CD4-positive, alpha-beta T cell (primary cell): ENCODE measurements around the gene ZBTB20. TPM values are rescaled to one million over a fixed set of nuclear protein-coding genes. Genes with fewer than 3 reads are reported as not detected.

Experiments used
- ATAC-seq: fragments of 200-7000 bp; cut with Tn5 transposase; one replicate; pipeline ENCODE4 v1.10.0; 2022; ENCODE audit warnings: mild to moderate bottlenecking; ENCODE audit not compliant: poor library complexity
- CTCF ChIA-PET: fragments of 350-600 bp; sonication (Branson Sonifier 250); formaldehyde crosslinking; loops from one replicate; lab custom pipeline; 2021; ENCODE audit warnings: antibody characterized with exemption, inconsistent platforms; lab: Charles Lee
- POLR2A ChIA-PET: fragments of 350-600 bp; sonication (Branson Sonifier 250); formaldehyde crosslinking; loops from one replicate; lab custom pipeline; 2021; ENCODE audit warnings: antibody characterized with exemption, inconsistent platforms; lab: Charles Lee
- DNase-seq, 14 experiments: peaks; one replicate each; pipeline ENCODE4 v3.0.0-alpha.2; 2013 to 2020; ENCODE audit warnings: mixed read lengths in 2 of 14
- H3K27ac ChIP-seq, 2 donors: one replicate each; pipeline versions ENCODE4 v1.5.1 to v1.7.0; 2013; ENCODE audit warnings: low read length in 2 of 2, low read depth in 1 of 2, mild to moderate bottlenecking in 1 of 2
- H3K27me3 ChIP-seq, 2 experiments: 1 replicate in 1 of 2; 2 replicates in 1 of 2; pipeline versions ENCODE4 v1.6.1 to v1.7.0; 2013; ENCODE audit warnings: low read length in 2 of 2, control low read depth in 1 of 2, mild to moderate bottlenecking in 1 of 2, moderate library complexity in 1 of 2; ENCODE audit not compliant: insufficient read depth in 2 of 2, control insufficient read depth in 1 of 2
- H3K36me3 ChIP-seq: one replicate; pipeline ENCODE4 v1.6.1; 2013; ENCODE audit warnings: low read length, control low read depth; ENCODE audit not compliant: insufficient read depth
- H3K4me1 ChIP-seq: one replicate; pipeline ENCODE4 v1.6.1; 2013; ENCODE audit warnings: low read length, control low read depth; ENCODE audit not compliant: insufficient read depth
- H3K4me3 ChIP-seq: one replicate; pipeline ENCODE4 v1.5.1; 2013; ENCODE audit warnings: mild to moderate bottlenecking, low read length, moderate library complexity
- H3K9me3 ChIP-seq, 2 experiments: 1 replicate in 1 of 2; 2 replicates in 1 of 2; pipeline versions ENCODE4 v1.6.1 to v1.7.0; 2013; ENCODE audit warnings: low read length in 2 of 2, mild to moderate bottlenecking in 2 of 2, control low read depth in 1 of 2, moderate library complexity in 1 of 2; ENCODE audit not compliant: control insufficient read depth in 1 of 2, insufficient read depth in 1 of 2
- H3K27ac Mint-ChIP-seq: one replicate; pipeline ENCODE4 v1.8.0; 2020; ENCODE audit warnings: mixed read lengths
- H3K27me3 Mint-ChIP-seq: one replicate; pipeline ENCODE4 v1.8.0; 2021; ENCODE audit warnings: mixed read lengths
- H3K36me3 Mint-ChIP-seq: one replicate; pipeline ENCODE4 v1.8.0; 2021; ENCODE audit warnings: low read depth, mixed read lengths
- H3K4me1 Mint-ChIP-seq: one replicate; pipeline ENCODE4 v1.8.0; 2021; ENCODE audit warnings: low read depth, mixed read lengths
- H3K4me3 Mint-ChIP-seq: one replicate; pipeline ENCODE4 v1.8.0; 2020; ENCODE audit warnings: mild to moderate bottlenecking, mixed read lengths
- H3K9me3 Mint-ChIP-seq: one replicate; pipeline ENCODE4 v1.8.0; 2020; ENCODE audit warnings: mixed read lengths
- intact Hi-C, 2 experiments: fragments of 100-400 bp; cut with DNase I in 1 of 2; cut with micrococcal nuclease in 1 of 2; formaldehyde crosslinking; loops; one replicate each; pipeline versions ENCODE4 v1.15.1 to v1.9.0; 2023 to 2025; cut with DNase I, micrococcal nuclease
- total RNA-seq, 174 experiments: library from RNA in 2 of 174; stranded (reverse) in 2 of 174; gene quantifications; one replicate each; pipeline ENCODE4 v1.2.3 and lab custom pipeline; 2021 to 2026
- TF ChIP-seq, protein P1 (sequence below): fragments of 200-600 bp; IDR thresholded peaks from one replicate; pipeline ENCODE4 v1.8.0; 2022; ENCODE audit warnings: antibody characterized with exemption, mild to moderate bottlenecking

The ZBTB20 gene
- total RNA-seq, 2 experiments from 2014 or later: 41.6 to 47.4 TPM

GRCh38 chr3:114418107-114418506 is 729.0 kb downstream of the ZBTB20 start:
- POLR2A ChIA-PET: interaction anchor here (0.7 to 1.6 kb wide), 8 partner anchors 34 to 266 kb away, joined by 3 to 6 read pairs (median 4); no protein-coding TSS in a partner anchor
- TF ChIP-seq, protein P1, sequence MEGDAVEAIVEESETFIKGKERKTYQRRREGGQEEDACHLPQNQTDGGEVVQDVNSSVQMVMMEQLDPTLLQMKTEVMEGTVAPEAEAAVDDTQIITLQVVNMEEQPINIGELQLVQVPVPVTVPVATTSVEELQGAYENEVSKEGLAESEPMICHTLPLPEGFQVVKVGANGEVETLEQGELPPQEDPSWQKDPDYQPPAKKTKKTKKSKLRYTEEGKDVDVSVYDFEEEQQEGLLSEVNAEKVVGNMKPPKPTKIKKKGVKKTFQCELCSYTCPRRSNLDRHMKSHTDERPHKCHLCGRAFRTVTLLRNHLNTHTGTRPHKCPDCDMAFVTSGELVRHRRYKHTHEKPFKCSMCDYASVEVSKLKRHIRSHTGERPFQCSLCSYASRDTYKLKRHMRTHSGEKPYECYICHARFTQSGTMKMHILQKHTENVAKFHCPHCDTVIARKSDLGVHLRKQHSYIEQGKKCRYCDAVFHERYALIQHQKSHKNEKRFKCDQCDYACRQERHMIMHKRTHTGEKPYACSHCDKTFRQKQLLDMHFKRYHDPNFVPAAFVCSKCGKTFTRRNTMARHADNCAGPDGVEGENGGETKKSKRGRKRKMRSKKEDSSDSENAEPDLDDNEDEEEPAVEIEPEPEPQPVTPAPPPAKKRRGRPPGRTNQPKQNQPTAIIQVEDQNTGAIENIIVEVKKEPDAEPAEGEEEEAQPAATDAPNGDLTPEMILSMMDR: no peak
- Mint-ChIP-seq H3K36me3 (no peaks in the 10 kb centered on the region), H3K4me1 (peaks cover 6% of the 10 kb centered on the region), H3K27me3 (no peaks in the 10 kb centered on the region), H3K9me3 (no peaks in the 10 kb centered on the region), H3K4me3 (no peak overlapping the region), H3K27ac (no peak overlapping the region)
- Histone ChIP-seq H3K9me3 (no peaks in the 10 kb centered on the region), H3K27me3 (no peaks in the 10 kb centered on the region), H3K4me3 (no peak overlapping the region), H3K4me1 (no peaks in the 10 kb centered on the region), H3K27ac (no peak overlapping the region), H3K36me3 (no peaks in the 10 kb centered on the region)
- DNase-seq (no peak), ATAC-seq (no peak)
- CTCF ChIA-PET: interaction anchor here (0.6 to 2.9 kb wide), 23 partner anchors 8 to 1399 kb away, joined by 3 to 23 read pairs (median 5); partner anchors contain the start of gene TIGIT
- intact Hi-C loops: loop anchor here (1.0 to 5.0 kb wide), 8 partner anchors 33 to 682 kb away; partner anchors contain the start of gene GRAMD1C (in 1 of the 2)

GRCh38 chr3:114417675-114418074 is 729.4 kb downstream of the ZBTB20 start:
- ATAC-seq (no peak), DNase-seq (no peak)
- POLR2A ChIA-PET: interaction anchor here (0.8 kb wide), 1 partner anchor 265 kb away, joined by 5 read pairs; no protein-coding TSS in a partner anchor
- Histone ChIP-seq H3K4me1 (no peaks in the 10 kb centered on the region), H3K27ac (no peak overlapping the region), H3K36me3 (no peaks in the 10 kb centered on the region), H3K27me3 (no peaks in the 10 kb centered on the region), H3K4me3 (no peak overlapping the region), H3K9me3 (no peaks in the 10 kb centered on the region)
- Mint-ChIP-seq H3K36me3 (no peaks in the 10 kb centered on the region), H3K27me3 (no peaks in the 10 kb centered on the region), H3K9me3 (no peaks in the 10 kb centered on the region), H3K4me3 (no peak overlapping the region), H3K27ac (no peak overlapping the region), H3K4me1 (peaks cover 8% of the 10 kb centered on the region)
- intact Hi-C loops: loop anchor here (1.0 to 5.0 kb wide), 8 partner anchors 33 to 681 kb away; partner anchors contain the start of gene GRAMD1C (in 2 of the 2)
- CTCF ChIA-PET: interaction anchor here (1.5 to 2.9 kb wide), 6 partner anchors 13 to 256 kb away, joined by 3 to 23 read pairs (median 7); no protein-coding TSS in a partner anchor
- TF ChIP-seq, protein P1: no peak

DNA sequence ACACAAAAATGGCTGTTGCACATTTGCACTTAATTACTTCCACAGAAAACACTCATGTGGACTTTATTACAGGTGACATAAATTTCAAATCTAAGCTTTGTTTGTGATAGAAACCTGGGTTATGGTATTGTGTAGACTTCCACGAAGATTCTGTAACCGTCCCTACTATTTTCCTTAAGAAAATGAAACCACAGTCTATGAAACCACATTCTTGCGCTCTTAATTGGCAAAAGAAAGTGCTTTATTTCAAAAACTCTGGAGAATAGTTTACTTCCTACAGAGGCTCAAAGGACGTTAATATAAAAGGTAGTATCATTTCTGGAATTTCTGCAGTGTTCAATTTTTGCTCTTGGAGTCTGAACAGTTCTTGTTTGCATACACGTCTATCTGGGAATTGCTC is 729.8 kb downstream of the ZBTB20 start:
- H3K27me3 ChIP-seq: no peaks in the 10 kb centered on the region
- ChIA-PET POLR2A (no interaction called here), CTCF (interaction anchor here (1.8 kb wide), 1 partner anchor 13 kb away, joined by 9 read pairs; no protein-coding TSS in a partner anchor)
- no peaks in the 10 kb centered on the region for H3K9me3 Mint-ChIP-seq
- DNase-seq: no peak
- no peaks in the 10 kb centered on the region for H3K36me3 ChIP-seq
- no peak overlapping the region for H3K4me3 Mint-ChIP-seq
- no peaks in the 10 kb centered on the region for H3K36me3 Mint-ChIP-seq
- ATAC-seq: no peak
- H3K27ac ChIP-seq: no peak overlapping the region
- no peak overlapping the region for H3K27ac Mint-ChIP-seq
- H3K4me1 ChIP-seq: no peaks in the 10 kb centered on the region
- intact Hi-C loops: loop anchor here (2.0 to 5.0 kb wide), 2 partner anchors 578 to 680 kb away; partner anchors contain the start of gene GRAMD1C (in 1 of the 2)
- H3K4me1 Mint-ChIP-seq: peaks cover 12% of the 10 kb centered on the region
- TF ChIP-seq, protein P1: no peak
- no peaks in the 10 kb centered on the region for H3K9me3 ChIP-seq
- H3K4me3 ChIP-seq: no peak overlapping the region
- H3K27me3 Mint-ChIP-seq: no peaks in the 10 kb centered on the region
